GM21381 (cell line): ENCODE data around the gene ESR2.

Source experiments
- ATAC-seq: cut with Tn5 transposase; IDR thresholded peaks from one replicate; pipeline ENCODE4 v1.9.1; 2021; ENCODE audit warnings: mild to moderate bottlenecking, moderate library complexity; ENCODE audit not compliant: unreplicated experiment

Gene ESR2

DNA sequence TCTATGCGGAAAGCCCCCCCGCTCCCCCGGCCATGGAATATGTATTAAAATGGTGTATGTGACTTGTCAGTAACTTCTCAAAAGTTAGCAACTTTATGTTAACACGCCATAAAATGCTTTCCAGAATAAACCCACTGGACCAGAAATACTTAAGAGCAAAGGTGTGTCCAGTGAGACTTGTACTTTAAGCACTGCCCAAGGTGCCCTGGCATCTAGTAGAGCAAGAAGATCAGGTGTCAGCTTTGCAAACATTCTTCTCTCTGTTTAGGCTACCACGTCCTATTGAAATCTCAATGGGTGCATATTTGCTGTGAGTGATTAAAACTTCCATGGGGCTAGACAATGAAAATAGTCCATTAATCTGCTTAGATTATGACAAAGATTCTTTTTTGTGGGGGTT, 201.2 kb downstream of the ESR2 start:
- ATAC-seq = no peak

DNA sequence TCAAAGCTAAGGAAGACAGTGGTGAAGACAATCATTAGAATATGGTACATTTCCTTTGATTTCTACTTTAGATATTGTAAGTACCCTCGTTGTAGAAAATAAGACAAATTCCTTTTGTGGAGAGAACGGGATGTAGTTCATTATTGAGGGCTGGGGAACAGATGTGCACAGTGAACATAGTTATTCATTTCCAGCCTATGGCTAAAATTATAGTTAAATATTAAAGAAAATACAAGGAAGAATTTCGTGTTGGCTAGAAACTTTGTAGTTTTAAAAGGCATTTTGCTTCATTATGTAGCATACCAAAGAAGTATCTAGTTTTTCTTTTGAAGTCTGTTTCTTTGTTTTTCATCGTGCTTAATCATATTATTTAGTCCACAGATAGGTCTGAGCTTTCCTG, 201.8 kb downstream of the ESR2 start:
- ATAC-seq = no peak

DNA sequence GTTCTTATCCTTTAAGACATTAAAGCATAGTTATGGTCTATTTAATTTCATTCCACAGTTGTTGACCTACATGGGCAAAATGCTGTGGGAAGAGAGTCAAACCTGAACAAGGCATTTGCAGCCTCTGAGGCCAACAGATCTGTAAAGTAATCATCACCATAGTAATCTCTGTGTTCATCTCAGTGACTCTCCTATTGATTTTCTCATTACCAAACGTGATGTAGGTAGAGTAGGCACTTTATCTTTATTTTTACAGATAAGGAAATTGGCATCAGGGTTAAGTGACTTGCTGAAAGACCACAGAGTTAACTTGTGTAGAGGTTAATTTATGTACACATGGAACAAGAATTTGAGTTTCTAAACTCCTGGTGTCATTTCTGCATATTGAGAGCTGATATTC, 203.0 kb downstream of the ESR2 start:
- ATAC-seq = no peak

DNA sequence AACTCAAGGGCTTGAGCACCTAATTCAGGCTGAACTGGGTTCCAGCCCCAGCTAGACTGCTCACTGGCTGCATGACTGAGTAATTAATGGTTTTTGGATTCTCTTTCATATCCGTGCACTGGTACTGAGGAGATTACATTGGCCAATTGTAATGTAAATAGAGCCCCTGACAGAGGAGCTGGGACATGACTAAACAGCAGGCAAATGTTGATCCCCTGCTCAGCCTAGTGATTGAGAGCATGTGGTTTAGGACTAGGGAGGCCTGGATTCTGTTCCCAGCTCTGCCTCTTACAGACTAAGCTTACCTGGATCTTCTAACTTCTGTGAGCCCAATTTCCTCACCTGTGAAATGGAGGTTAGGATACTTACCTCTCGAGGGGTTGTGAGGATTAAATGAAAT, 204.3 kb downstream of the ESR2 start:
- no peak for ATAC-seq

DNA sequence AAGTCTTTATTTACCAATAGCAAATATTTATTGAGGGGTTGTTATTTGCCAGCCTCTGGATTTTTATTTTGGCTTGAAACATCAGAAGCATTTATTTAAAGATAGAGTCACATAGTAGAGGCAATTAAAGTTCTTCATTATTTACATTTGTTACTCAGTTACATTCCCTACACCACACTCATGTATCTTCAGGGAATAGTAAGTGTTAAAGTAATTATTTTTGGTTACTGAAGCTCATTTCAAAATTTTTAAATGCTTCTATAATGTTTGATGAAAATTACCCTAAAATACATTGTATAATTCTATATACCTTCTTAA, 205.6 kb downstream of the ESR2 start:
- ATAC-seq = no peak

DNA sequence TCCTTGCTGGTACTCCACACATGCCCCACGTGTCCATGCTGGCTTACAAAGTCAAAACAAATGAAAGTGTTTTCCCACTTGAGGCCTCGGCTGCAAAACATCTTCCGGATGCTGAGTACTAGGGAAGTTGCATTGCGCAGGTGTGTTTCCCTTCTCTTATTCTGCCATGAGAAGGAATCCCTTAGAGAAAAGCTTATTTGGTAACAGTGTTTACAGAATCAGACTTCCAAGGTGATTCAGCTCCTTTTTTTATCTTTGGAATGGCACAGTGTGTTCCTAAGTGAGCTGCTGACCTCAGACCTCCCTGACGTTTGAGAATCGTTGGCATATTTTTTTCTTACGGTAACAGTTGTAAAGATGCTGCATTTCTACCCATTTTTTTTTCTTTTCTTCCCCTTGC, 211.3 kb downstream of the ESR2 start:
- no peak for ATAC-seq

DNA sequence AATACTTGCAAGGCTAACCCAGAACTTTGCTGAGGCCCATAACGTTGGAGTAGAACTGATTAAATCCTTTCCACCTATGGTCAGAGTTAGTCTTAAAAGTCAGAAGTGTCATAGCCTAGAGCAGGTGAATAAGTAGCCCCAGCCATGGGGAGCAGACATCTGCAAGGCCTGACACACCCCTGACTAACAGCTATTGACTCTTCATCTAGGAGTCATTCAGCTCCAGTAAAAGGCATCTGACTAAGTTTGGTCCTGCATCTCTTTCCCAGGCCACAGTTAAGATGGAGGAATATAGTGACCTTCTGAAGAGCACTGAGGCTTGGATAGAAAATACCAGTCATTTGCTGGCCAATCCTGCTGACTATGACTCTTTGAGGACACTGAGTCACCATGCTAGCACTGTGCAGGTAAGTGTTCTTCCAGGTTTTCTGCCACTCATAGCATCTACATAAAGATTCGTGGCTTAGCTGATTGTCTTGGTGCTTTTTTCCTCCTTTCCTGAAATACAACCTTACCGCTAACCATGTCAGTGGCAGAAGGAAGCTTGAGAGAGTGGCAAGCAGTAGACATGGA, 212.9 kb downstream of the ESR2 start:
- ATAC-seq = no peak

DNA sequence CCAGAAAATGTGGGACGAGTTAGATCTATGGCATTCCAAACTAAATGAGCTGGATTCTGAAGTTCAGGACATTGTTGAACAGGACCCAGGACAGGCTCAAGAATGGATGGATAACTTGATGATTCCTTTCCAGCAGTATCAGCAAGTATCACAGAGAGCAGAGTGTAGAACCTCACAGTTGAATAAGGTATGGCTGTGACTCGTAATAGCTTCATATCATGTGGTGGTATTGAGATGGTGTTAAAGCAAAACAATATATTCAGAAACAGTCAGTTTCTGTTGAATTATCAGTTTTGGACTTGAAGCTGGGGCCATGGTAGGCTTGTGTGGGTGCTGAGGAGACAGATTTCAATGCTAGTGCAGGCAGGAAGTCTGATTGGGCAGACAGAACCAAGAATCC, 213.7 kb downstream of the ESR2 start:
- no peak for ATAC-seq

DNA sequence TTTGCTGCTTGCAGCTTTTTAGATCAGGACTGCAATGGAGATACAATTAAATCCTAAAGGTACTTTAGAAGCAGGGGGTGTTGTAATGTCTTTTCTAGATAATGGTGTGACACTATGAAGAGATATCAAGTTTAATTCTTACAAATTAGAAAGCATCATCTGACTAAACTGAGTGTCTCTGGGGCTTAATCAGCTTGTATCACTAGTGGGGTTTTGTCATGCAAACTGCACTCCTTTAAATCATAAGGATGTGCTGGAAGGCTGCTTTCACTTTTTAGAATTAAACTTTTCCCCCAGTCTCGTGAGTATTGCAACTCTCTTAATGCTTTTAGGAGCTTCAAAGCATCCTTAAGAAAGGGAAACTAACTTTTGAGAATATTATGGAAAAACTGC, 218.6 kb downstream of the ESR2 start:
- no peak for ATAC-seq

DNA sequence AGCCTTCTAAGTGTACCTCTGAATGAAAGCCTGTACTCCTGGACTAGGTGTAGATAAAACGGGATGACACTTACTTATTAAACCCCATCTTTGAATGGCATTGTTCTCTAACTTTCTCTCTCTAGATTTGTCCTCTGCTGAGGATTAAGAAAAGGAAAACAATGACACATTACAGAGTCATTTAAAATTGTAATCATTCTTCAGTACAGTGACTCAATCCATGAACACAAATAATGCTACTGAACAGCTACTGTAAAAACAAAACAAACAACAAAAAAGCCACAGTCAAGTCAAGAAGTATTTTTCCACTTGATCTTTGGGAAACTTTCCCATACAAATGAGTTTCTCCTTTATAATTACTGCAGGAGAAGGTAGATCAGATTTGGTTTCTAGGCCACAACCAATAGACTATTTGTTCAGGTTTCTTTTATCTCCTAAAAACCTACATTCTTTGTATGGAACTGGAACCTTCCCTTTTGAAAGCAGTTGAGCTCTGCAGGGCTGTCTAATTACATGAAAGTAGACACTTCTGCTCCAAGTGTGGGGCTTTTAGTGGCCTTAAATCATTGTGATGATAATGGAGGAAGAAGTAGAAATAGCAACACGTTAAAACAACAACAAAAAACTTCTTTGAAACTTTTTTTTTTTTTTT, 219.1 kb downstream of the ESR2 start:
- ATAC-seq = no peak

DNA sequence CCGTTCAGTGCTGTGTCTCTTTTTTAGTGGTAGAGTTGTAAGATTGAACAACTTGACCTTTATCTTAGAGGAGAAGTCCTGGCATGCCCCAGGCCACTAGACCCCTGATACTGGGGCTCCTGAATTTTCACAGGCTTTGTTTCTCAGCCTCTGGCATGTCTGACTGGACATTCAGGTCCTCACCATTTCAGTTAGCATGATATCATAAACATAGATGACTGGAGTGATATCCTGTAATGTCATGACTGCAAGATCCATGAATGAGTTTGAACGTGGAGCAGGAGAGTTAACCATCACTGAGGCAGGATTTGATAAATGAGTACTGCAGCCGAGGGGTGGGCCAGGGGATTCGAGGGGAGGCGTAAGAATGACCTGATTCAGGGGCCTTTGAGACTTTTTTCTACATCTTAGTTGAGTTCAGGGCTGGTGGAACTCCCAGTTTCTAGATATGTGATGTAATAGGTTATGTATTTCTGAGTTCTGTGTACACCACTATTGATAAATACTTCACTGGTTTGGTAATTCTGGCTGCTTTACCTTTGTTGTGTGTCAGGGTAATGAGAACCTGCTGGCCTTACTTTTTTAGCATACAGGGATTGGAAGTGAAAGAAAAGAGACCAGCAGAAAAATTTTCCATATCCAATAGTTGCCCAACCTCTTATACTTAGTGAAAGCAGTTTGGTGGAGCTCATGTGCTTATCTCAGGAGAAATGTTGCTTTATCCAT, 224.4 kb downstream of the ESR2 start:
- ATAC-seq = no peak

DNA sequence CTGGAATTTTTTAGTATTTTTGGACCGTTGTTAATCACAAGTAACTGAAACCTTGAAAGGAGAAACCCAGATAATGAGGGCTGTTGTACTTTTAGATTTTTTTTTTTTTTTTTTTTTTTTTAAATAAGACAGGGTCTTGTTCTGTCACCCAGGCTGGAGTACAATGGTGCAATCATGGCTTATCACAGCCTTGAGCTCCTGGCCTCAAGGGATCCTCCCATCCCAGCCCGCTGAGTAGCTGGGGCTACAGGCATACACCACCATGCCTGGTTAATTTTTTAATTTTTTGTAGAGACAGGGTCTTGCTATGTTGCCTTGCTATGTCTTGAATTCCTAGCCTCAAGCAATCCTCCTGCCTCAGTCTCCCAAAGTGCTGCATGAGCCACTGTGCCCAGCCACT, 229.7 kb downstream of the ESR2 start:
- ATAC-seq = no peak

DNA sequence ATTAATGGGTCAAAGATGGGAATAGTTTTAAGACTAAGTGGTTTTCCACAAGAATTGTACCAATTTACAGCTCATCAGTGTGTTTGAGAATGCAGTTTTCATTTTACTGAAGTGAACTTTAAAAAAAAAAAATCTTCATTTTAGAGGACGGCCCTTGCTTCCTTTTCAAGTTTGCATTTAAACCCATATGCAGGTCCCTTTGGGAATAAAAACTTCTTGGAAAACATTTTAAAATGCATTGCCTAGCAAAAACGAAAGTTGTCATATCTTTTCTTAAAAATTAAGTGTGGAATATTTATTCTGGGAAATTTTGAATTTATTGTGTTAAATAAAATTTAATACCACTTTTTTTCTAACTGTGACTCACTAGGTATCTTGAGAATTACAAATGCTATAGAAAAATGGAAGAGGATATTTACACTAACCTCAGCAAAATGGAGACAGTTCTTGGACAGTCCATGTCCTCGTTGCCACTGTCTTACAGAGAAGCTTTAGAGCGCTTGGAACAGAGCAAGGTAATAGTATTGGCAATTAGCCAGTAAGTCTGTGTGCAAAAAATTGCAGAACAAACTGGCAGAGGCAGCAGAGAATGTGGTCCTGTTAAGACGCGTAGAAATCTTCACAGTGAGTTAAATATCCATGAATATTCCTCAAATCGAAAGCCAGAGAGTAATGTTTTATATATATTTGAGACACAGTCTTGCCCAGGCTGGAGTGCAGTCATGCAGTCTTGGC, 231.6 kb downstream of the ESR2 start:
- no peak for ATAC-seq

DNA sequence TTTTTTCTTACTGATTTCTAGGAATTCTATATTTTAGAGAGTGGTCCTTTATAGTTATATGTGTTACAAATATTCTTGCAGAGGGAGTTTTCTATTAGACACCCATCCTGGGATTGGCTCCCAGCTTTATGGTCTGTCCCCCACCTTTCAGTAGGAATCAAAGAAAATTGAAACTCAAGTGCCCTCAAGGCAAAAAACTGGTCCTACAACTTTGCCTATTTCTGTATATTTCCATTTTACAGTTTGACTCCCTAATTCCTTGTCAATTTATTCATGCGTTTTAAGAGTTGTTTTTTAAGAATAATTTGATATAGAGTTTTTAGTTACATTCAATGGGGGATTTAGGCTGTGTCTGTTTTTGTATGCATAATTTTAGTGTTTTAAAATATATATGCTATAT, 232.5 kb downstream of the ESR2 start:
- no peak for ATAC-seq

DNA sequence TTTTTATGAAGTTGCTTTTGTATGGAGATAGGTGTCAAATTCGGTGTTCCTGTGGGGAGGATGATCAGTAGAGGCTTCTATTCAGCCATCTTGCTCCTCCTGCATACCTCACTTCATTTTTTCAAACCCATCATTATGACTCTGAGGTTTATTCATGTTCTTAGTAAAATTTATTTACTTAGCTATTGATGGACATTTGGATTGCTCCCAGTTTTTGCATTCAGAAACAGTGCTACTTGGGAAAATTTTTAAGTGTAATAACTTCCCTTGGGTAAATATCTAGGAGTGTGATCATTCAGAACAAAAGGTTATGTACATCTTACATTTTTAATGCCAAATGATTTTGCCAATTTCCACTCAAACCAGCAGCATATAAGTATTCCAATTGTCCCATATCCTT, 233.1 kb downstream of the ESR2 start:
- ATAC-seq = no peak

DNA sequence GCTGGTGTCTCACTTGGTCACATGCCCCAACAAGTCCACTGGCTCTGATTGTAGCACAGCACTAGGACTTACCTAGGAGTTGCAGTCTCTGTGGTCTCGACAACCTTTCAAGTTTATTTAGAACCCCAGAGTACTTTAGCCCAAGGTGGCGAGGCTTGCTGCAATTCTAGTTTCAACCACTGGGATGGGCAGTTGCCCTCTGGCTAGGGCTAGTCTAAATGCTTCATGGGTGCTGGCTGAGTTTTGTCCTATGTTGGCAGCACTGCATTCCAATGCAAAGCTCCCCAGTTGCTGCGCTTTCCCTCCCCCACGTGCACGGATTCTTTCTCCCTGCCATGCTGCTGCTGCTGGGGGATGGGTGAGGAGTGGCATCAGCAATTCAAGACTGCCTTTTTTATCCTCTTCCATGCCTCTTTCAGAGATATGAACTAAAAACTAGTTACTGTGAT, 233.5 kb downstream of the ESR2 start:
- ATAC-seq = no peak

DNA sequence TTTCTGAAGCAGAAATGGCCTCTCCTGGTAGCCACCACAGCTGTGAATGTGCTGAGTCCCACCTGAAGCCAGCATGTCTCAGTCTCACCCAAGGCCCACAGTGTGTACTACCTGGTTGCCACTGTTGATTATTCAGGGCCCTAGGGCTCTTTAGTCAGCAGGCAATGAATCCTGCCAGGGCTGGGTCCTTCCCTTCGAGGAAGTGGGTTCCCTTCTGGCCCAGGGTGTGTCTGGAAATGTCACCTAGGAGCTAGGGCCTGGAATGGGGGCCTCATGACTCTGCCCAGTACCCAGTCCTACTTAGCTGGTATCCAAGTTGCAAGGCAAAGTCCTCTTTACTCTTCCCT, 234.0 kb downstream of the ESR2 start:
- no peak for ATAC-seq

DNA sequence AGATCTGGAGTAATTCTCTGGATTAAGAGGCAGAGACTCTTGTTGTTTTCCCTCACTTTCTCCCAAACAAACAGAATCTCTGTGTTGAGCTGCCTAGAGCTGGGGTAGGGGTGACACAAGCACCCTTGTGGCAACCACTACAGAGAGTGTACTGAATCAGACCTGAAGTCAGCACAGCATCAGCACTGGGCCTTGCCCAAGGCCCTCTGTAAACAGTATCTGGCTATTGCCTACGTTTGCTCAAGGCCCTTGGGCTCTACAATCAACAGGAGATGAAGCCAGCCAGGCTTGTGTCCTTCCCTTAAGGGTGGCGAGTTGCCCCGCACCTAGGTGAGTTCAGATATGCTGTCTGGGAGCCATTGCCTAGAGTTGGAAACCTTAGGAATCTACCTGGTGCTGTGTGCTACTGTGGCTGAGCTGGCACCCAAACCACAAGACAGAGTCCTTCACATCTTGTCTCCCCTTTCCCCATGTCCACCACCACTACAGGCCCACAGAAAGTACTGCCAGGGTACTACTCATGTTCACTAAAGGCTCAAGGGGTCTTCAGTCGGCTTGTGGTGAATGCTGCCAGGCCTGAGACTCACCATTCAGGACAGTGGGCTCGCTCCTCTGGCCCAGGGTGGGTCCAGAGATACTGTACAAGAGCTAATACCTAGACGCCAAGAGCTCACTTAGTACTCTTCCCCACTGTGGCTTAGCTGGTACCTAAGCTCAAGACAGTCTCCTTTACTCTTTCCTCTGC, 234.5 kb downstream of the ESR2 start:
- ATAC-seq = no peak

DNA sequence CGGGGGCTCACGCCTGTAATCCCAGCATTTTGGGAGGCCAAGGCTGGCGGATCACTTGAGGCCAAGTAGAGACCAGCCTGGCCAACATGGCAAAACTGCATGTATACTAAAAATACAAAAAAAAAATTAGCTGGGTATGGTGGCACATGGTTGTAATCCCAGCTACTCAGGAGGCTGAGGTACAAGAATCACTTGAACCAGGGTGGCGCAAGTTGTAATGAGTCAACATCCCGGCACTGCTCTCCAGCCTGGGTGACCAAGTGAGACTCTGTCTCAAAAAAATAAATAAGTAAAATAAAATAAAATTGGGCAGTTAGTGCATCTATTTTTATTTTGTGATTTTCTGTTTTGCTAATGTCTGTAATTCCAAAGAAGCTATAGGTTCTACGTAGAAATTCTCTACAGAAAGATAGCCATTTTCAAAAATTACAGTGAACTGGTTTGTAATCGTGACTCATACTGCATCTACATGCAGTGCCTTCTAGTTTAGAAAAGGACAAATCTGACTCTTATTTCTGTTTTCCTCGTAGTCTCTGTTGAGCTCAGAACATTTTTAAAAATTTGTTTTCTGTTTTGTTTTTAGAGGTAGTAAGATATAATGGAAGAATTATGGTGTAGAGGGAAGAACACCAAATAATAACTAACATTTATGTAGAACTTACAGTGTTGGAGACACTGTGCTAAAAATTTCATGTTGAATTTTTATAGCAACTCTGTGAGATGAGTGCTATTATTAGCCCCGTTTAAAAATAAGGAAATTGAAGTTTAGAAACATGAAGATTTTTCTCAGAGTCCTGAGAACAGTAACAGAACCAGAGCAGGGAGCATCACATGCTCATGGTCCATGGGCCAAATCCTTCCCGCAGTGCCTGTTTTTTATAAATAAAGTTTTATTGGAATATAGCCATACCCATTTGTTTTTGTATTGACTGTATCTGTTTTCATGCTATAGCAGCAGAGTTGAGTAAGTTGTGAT, 240.2 kb downstream of the ESR2 start:
- ATAC-seq = no peak
